H9 (cell line): Measurements from ENCODE around the gene SCUBE1. TPM values are rescaled to one million over a fixed set of nuclear protein-coding genes. Genes with fewer than 3 reads are reported as not detected.

Experiments used
- DNase-seq: peaks from one replicate; pipeline ENCODE4 v3.0.0-alpha.2; 2017
- H2AFZ ChIP-seq: one replicate; pipeline ENCODE4 v1.6.1; 2013; ENCODE audit warnings: mild to moderate bottlenecking, low read length, control low read depth, moderate library complexity
- H2AK5ac ChIP-seq: 2 replicates; pipeline ENCODE4 v1.6.1; 2013; ENCODE audit warnings: low read length, control low read depth, mixed read lengths; ENCODE audit not compliant: insufficient read length
- H2BK120ac ChIP-seq: one replicate; pipeline ENCODE4 v1.6.1; 2013; ENCODE audit warnings: low read depth, mild to moderate bottlenecking, low read length, control low read depth, inconsistent platforms; ENCODE audit not compliant: poor library complexity, severe bottlenecking
- H2BK12ac ChIP-seq: 2 replicates; pipeline ENCODE4 v1.6.1; 2013; ENCODE audit warnings: low read length, control low read depth, mixed read lengths, low read depth; ENCODE audit not compliant: insufficient read length
- H2BK15ac ChIP-seq: 2 replicates; pipeline ENCODE4 v1.6.1; 2013; ENCODE audit warnings: low read depth, low read length, control low read depth
- H2BK20ac ChIP-seq: one replicate; pipeline ENCODE4 v1.6.1; 2013; ENCODE audit warnings: low read depth, mild to moderate bottlenecking, low read length, control low read depth, inconsistent platforms; ENCODE audit not compliant: poor library complexity, severe bottlenecking
- H2BK5ac ChIP-seq: 2 replicates; pipeline ENCODE4 v1.6.1; 2013; ENCODE audit warnings: low read length, control low read depth, mixed read lengths; ENCODE audit not compliant: insufficient read length
- H3K14ac ChIP-seq: 2 replicates; pipeline ENCODE4 v1.6.1; 2013; ENCODE audit warnings: low read length, control low read depth; ENCODE audit not compliant: insufficient read depth
- H3K18ac ChIP-seq: 2 replicates; pipeline ENCODE4 v1.6.1; 2013; ENCODE audit warnings: low read depth, mild to moderate bottlenecking, mixed read lengths, low read length, control low read depth; ENCODE audit not compliant: insufficient read length
- H3K23ac ChIP-seq: 2 replicates; pipeline ENCODE4 v1.6.1; 2013; ENCODE audit warnings: low read length, control low read depth, mixed read lengths, low read depth; ENCODE audit not compliant: insufficient read length
- H3K23me2 ChIP-seq: 2 replicates; pipeline ENCODE4 v1.6.1; 2013; ENCODE audit warnings: low read depth, mild to moderate bottlenecking, mixed read lengths, low read length, control low read depth; ENCODE audit not compliant: insufficient read length, poor library complexity, severe bottlenecking
- H3K27ac ChIP-seq: 2 replicates; pipeline ENCODE4 v1.5.1; 2013; ENCODE audit warnings: low read length, control low read depth, mixed read lengths, low read depth; ENCODE audit not compliant: insufficient read length
- H3K27me3 ChIP-seq: 2 replicates; pipeline ENCODE4 v1.6.1; 2013; ENCODE audit warnings: low read length, control low read depth, inconsistent platforms; ENCODE audit not compliant: insufficient read depth
- H3K4ac ChIP-seq: 2 replicates; pipeline ENCODE4 v1.6.1; 2013; ENCODE audit warnings: low read depth, mild to moderate bottlenecking, control low read depth, inconsistent platforms, low read length, moderate library complexity
- H3K4me1 ChIP-seq: 2 replicates; pipeline ENCODE4 v1.6.1; 2013; ENCODE audit warnings: low read length, control low read depth, inconsistent platforms; ENCODE audit not compliant: insufficient read depth
- H3K4me2 ChIP-seq: 2 replicates; pipeline ENCODE4 v1.6.1; 2013; ENCODE audit warnings: low read length, control low read depth, mixed read lengths; ENCODE audit not compliant: insufficient read length, insufficient read depth
- H3K56ac ChIP-seq: 2 replicates; pipeline ENCODE4 v1.6.1; 2013; ENCODE audit warnings: low read depth, mild to moderate bottlenecking, mixed read lengths, low read length, control low read depth; ENCODE audit not compliant: insufficient read length
- H3K79me1 ChIP-seq: 2 replicates; pipeline ENCODE4 v1.6.1; 2013; ENCODE audit warnings: low read depth, mild to moderate bottlenecking, moderate library complexity, low read length, control low read depth, inconsistent platforms; ENCODE audit not compliant: insufficient read depth, poor library complexity, severe bottlenecking
- H3K79me2 ChIP-seq: 2 replicates; pipeline ENCODE4 v1.6.1; 2013; ENCODE audit warnings: low read length, control low read depth, inconsistent platforms; ENCODE audit not compliant: insufficient read depth
- H3K9ac ChIP-seq: 2 replicates; pipeline ENCODE4 v1.6.1; 2013; ENCODE audit warnings: low read length, control low read depth, mixed read lengths; ENCODE audit not compliant: insufficient read length; ENCODE audit errors: extremely low read depth
- H3K9me3 ChIP-seq: one replicate; pipeline ENCODE4 v1.6.1; 2013; ENCODE audit warnings: low read depth, low read length, inconsistent platforms; ENCODE audit not compliant: control insufficient read depth
- H3T11ph ChIP-seq: one replicate; pipeline ENCODE4 v1.6.1; 2013; ENCODE audit warnings: mild to moderate bottlenecking, low read length, control low read depth, inconsistent platforms
- H4K20me1 ChIP-seq: one replicate; pipeline ENCODE4 v1.6.1; 2013; ENCODE audit not compliant: control insufficient read depth, insufficient read length, insufficient read depth
- H4K5ac ChIP-seq: 2 replicates; pipeline ENCODE4 v1.6.1; 2013; ENCODE audit warnings: low read depth, mild to moderate bottlenecking, mixed read lengths, low read length, control low read depth; ENCODE audit not compliant: insufficient read length
- H4K8ac ChIP-seq: replicated peaks from 2 replicates; pipeline ENCODE4 v1.6.1; 2013; ENCODE audit warnings: low read length, control low read depth, mixed read lengths, low read depth; ENCODE audit not compliant: insufficient read length
- H4K91ac ChIP-seq: 2 replicates; pipeline ENCODE4 v1.6.1; 2013; ENCODE audit warnings: low read depth, mild to moderate bottlenecking, moderate library complexity, mixed read lengths, low read length, control low read depth; ENCODE audit not compliant: insufficient read length
- H3K27ac Mint-ChIP-seq, 3 experiments: 2 replicates in 2 of 3; 3 replicates in 1 of 3; pipeline ENCODE4 v1.8.0; 2020 to 2021; ENCODE audit warnings: mixed read lengths in 3 of 3, mild to moderate bottlenecking in 1 of 3, moderate library complexity in 1 of 3
- H3K27me3 Mint-ChIP-seq: 2 replicates; pipeline ENCODE4 v1.8.0; 2021; ENCODE audit warnings: low read depth, mild to moderate bottlenecking, moderate library complexity, mixed read lengths
- H3K36me3 Mint-ChIP-seq, 3 experiments: 2 replicates in 2 of 3; 3 replicates in 1 of 3; pipeline ENCODE4 v1.8.0; 2020 to 2021; ENCODE audit warnings: low read depth in 3 of 3, mixed read lengths in 3 of 3; ENCODE audit not compliant: insufficient read depth in 1 of 3
- H3K4me1 Mint-ChIP-seq, 2 experiments: 2 replicates each; pipeline ENCODE4 v1.8.0; 2020; ENCODE audit warnings: mixed read lengths in 2 of 2
- H3K4me3 Mint-ChIP-seq, 2 experiments: 2 replicates in 1 of 2; 3 replicates in 1 of 2; pipeline ENCODE4 v1.8.0; 2020 to 2021; ENCODE audit warnings: mild to moderate bottlenecking in 2 of 2, mixed read lengths in 2 of 2, moderate library complexity in 1 of 2
- H3K9me3 Mint-ChIP-seq, 2 experiments: 2 replicates in 1 of 2; 3 replicates in 1 of 2; pipeline ENCODE4 v1.8.0; 2020; ENCODE audit warnings: mild to moderate bottlenecking in 2 of 2, mixed read lengths in 2 of 2, moderate library complexity in 1 of 2
- WGBS: extraction: QIAGEN DNeasy Blood & Tissue Kit; methylation state at CpG from one replicate; pipeline ENCODE4 v1.1.7; 2013; ENCODE audit warnings: missing lambda C conversion rate, low lambda C conversion rate, mixed read lengths; ENCODE audit not compliant: insufficient read length; ENCODE audit errors: extremely low coverage; 5-methylcytosine and 5-hydroxymethylcytosine counted together
- total RNA-seq: library from RNA; stranded (reverse); gene quantifications from 2 replicates; pipeline ENCODE4 v1.2.1, GENCODE V29; 2021
- TF ChIP-seq, protein P1 (sequence below): fragments of 200-600 bp; sonication (generic); conservative IDR thresholded peaks from 3 replicates; pipeline ENCODE4 v1.8.0; 2021; ENCODE audit warnings: antibody characterized with exemption, mild to moderate bottlenecking

The SCUBE1 gene
- total RNA-seq, 1 experiment from 2014 or later = 1.2 TPM

DNA sequence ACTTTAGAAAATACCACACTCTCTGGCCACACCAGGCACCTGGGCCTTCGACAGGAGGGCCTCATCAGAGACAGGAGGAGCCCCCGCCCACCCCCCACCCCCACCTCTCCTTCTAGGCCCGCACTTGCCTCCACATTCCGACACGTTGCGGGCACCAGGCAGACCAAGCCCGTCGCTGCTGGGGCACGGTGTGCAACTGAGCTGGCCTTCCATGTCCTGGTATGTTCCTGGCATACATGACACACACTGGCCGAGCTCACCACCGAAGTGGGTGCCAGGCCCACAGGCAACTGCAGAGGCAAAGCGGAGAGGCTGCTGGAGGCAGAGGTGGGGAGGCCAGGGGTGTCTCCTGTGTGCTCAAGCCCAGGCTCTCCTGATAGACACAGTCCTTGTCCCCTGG lies 129.2 kb downstream of the SCUBE1 start:
- H3K4me2 ChIP-seq = no peak overlapping the region
- H3K79me2 ChIP-seq = no peaks in the 10 kb centered on the region
- no peak overlapping the region for H3K9ac ChIP-seq
- H2BK20ac ChIP-seq = no peak overlapping the region
- H3T11ph ChIP-seq = no peak overlapping the region
- H3K4me1 ChIP-seq = no peaks in the 10 kb centered on the region; the same call in none of the 2 replicates
- no peak overlapping the region for H2BK15ac ChIP-seq
- no peak overlapping the region for H4K8ac ChIP-seq
- peaks cover 21 to 30% of the 10 kb centered on the region in 2 experiments for H3K4me1 Mint-ChIP-seq
- no peaks in the 10 kb centered on the region; a peak in 1 of 7 replicates for H3K36me3 Mint-ChIP-seq
- no peak for DNase-seq
- no peak overlapping the region for H2BK12ac ChIP-seq
- no peak overlapping the region for H2AK5ac ChIP-seq
- H3K4ac ChIP-seq = no peak overlapping the region
- no peak overlapping the region for H2BK120ac ChIP-seq
- no peaks in the 10 kb centered on the region for H3K23me2 ChIP-seq
- H4K91ac ChIP-seq = no peak overlapping the region
- TF ChIP-seq, protein P1, sequence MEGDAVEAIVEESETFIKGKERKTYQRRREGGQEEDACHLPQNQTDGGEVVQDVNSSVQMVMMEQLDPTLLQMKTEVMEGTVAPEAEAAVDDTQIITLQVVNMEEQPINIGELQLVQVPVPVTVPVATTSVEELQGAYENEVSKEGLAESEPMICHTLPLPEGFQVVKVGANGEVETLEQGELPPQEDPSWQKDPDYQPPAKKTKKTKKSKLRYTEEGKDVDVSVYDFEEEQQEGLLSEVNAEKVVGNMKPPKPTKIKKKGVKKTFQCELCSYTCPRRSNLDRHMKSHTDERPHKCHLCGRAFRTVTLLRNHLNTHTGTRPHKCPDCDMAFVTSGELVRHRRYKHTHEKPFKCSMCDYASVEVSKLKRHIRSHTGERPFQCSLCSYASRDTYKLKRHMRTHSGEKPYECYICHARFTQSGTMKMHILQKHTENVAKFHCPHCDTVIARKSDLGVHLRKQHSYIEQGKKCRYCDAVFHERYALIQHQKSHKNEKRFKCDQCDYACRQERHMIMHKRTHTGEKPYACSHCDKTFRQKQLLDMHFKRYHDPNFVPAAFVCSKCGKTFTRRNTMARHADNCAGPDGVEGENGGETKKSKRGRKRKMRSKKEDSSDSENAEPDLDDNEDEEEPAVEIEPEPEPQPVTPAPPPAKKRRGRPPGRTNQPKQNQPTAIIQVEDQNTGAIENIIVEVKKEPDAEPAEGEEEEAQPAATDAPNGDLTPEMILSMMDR = no peak
- no peak overlapping the region for H3K23ac ChIP-seq
- no peaks in the 10 kb centered on the region for H4K20me1 ChIP-seq
- no peak overlapping the region for H3K27ac ChIP-seq
- H2BK5ac ChIP-seq = no peak overlapping the region
- no peak overlapping the region for H3K56ac ChIP-seq
- H3K27me3 Mint-ChIP-seq = peaks cover 3% of the 10 kb centered on the region; the same call in 1 of the 2 replicates
- no peaks in the 10 kb centered on the region for H3K79me1 ChIP-seq
- H3K4me3 Mint-ChIP-seq = no peak overlapping the region
- no peak overlapping the region for H3K14ac ChIP-seq
- H2AFZ ChIP-seq = no peak overlapping the region
- H3K18ac ChIP-seq = no peak overlapping the region
- H4K5ac ChIP-seq = no peak overlapping the region
- no peaks in the 10 kb centered on the region for H3K27me3 ChIP-seq
- H3K27ac Mint-ChIP-seq = no peak overlapping the region
- WGBS = no CpG with 5 or more reads among the region's 12 CpGs
- H3K9me3 Mint-ChIP-seq = no peaks in the 10 kb centered on the region
- no peaks in the 10 kb centered on the region for H3K9me3 ChIP-seq
